ENCODE data around the gene ANKRD35. TPM values are rescaled to one million over a fixed set of nuclear protein-coding genes. Genes with fewer than 3 reads are reported as not detected.

ANKRD35 gene
- total and polyA plus RNA-seq, 9 of the 15 experiments (the other 6 are each of a cell fraction or from before 2014, with no cell fraction given) = 0.07 to 0.14 (median 0.07) TPM; not detected in 5

GRCh38 chr1:145895471-145895870, 9.8 kb upstream of the ANKRD35 start:
- peaks cover 17 to 34% of the 10 kb centered on the region in 2 experiments for H3K4me1 ChIP-seq (replicated peaks in 1 of 2; ENCODE audit: control insufficient read depth in 2 of 2, insufficient read depth in 2 of 2, low read length in 2 of 2)
- in situ Hi-C loops (cut with MboI) (no loop called here), intact Hi-C loops (cut with micrococcal nuclease) (no loop called here)
- no peak overlapping the region for H3K4me3 ChIP-seq
- CTCF ChIA-PET (ENCODE audit: low intra/inter-chr PET ratio) = no interaction called here
- no peak for DNase-seq (ENCODE audit: extremely low read depth in 1 of 4, low spot score in 3 of 4)
- no peaks in the 10 kb centered on the region for H4K20me1 ChIP-seq (replicated peaks; ENCODE audit: control insufficient read depth, insufficient read depth, low read length)
- no peaks in the 10 kb centered on the region for H3K9me1 ChIP-seq (ENCODE audit: control insufficient read depth, insufficient read depth, low read length)
- H3K36me3 ChIP-seq (ENCODE audit: control insufficient read depth, insufficient read depth, low read length) = no peaks in the 10 kb centered on the region
- H3K4me2 ChIP-seq (ENCODE audit: insufficient read depth, low read length) = no peak overlapping the region
- WGBS (ENCODE audit: insufficient coverage, low coverage, missing lambda C conversion rate) = 75% methylated on average over 1 of the region's 1 CpG
- H2AFZ ChIP-seq (ENCODE audit: low read depth, low read length) = no peak overlapping the region
- H3K9me3 ChIP-seq (replicated peaks; ENCODE audit: control insufficient read depth, insufficient read depth, low read depth, low read length) = no peaks in the 10 kb centered on the region
- POLR2A ChIA-PET = interaction anchor here (0.6 to 0.7 kb wide), 2 partner anchors 11 to 19 kb away, joined by 3 read pairs; no protein-coding TSS in a partner anchor
- no peak overlapping the region; a peak in 1 of 4 replicates for H3K9ac ChIP-seq (ENCODE audit: insufficient read depth in 1 of 2, low read depth in 2 of 2, low read length in 2 of 2)
- FAIRE-seq = no peak
- no peak overlapping the region for H3K27ac ChIP-seq (ENCODE audit: extremely low read depth, low read depth, low read length)
- H3K27me3 ChIP-seq (ENCODE audit: control insufficient read depth in 2 of 2, insufficient read depth in 2 of 2, low read length in 2 of 2) = no peaks in the 10 kb centered on the region
- no peaks in the 10 kb centered on the region for H3K79me2 ChIP-seq (ENCODE audit: control insufficient read depth, insufficient read depth, low read length)
- no peak for ATAC-seq
- TF ChIP-seq NEUROD1 (IDR thresholded peaks at IDR 0.05; ENCODE audit: borderline replicate concordance, low read depth, low read length, partially characterized antibody) = no peak
- TF ChIP-seq MBD2 (IDR thresholded peaks at IDR 0.05; ENCODE audit: borderline replicate concordance, low read depth) = no peak
- no peak for TF ChIP-seq ZFP36 (IDR thresholded peaks at IDR 0.05; ENCODE audit: low read depth, low read length, partially characterized antibody)
- no peak for TF ChIP-seq PBX2 (CRISPR knock-in tag; IDR thresholded peaks at IDR 0.05; ENCODE audit: low read depth)
- TF ChIP-seq PBX2 (tag; conservative IDR thresholded peaks at IDR 0.05; ENCODE audit: low read depth) = no peak
- no TSS peak for BruUV-seq (replicated peaks)
